Measurements from ENCODE around the gene FAM124B. TPM values are rescaled to one million over a fixed set of nuclear protein-coding genes. Genes with fewer than 3 reads are reported as not detected.
A peak's percentile ranks its signal among the peaks of the same experiment; 100 is the strongest.

The FAM124B gene
- total and polyA plus RNA-seq, 11 donors, result 0.34 to 5.1 (median 1.6) TPM

GRCh38 chr2:224404796-224405195 is 2.9 kb upstream of the FAM124B start:
- no peaks in the 10 kb centered on the region for H3K27me3 ChIP-seq
- ATAC-seq (no peak), DNase-seq (no peak)
- WGBS, 4 donors, result 74 to 85% (median 82%) methylated on average over 5 of the region's 5 CpGs
- no peak overlapping the region for H3K4me3 ChIP-seq
- H3K36me3 ChIP-seq, result no peaks in the 10 kb centered on the region
- H3K9me3 ChIP-seq, result no peaks in the 10 kb centered on the region
- no peak overlapping the region for H3K27ac ChIP-seq
- peaks cover 0 to 33% (median 8%) of the 10 kb centered on the region in 12 donors for H3K4me1 ChIP-seq
- TF ChIP-seq POLR2A (IDR thresholded peaks at IDR 0.05) (no peak), CTCF (IDR thresholded peaks at IDR 0.05) (no peak)
- intact Hi-C loops (cut with DNase I), result loop anchor here in 2 of 10 donors (5.0 kb wide), 2 partner anchors 37 to 38 kb away; no protein-coding TSS in a partner anchor

GRCh38 chr2:224403657-224404056 is 1.8 kb upstream of the FAM124B start:
- intact Hi-C loops (cut with DNase I), result loop anchor here in 1 of 10 donors (5.0 kb wide), 1 partner anchor 36 kb away; no protein-coding TSS in a partner anchor
- no peak overlapping the region for H3K27ac ChIP-seq
- H3K9me3 ChIP-seq, result no peaks in the 10 kb centered on the region
- ATAC-seq (no peak), DNase-seq (no peak)
- H3K4me3 ChIP-seq, result no peak overlapping the region
- no peak for TF ChIP-seq POLR2A (IDR thresholded peaks at IDR 0.05)
- no peak for TF ChIP-seq CTCF (IDR thresholded peaks at IDR 0.05)
- H3K36me3 ChIP-seq, result no peaks in the 10 kb centered on the region
- 92 to 98% (median 94%) methylated on average over 2 of the region's 2 CpGs for WGBS, 4 donors
- no peaks in the 10 kb centered on the region for H3K27me3 ChIP-seq
- peaks cover 0 to 33% (median 8%) of the 10 kb centered on the region in 12 donors for H3K4me1 ChIP-seq

GRCh38 chr2:224400886-224401632 is 848 bp downstream of the FAM124B start:
- no peaks in the 10 kb centered on the region for H3K9me3 ChIP-seq
- no peak for TF ChIP-seq POLR2A (IDR thresholded peaks at IDR 0.05)
- peak in 1 of 12 donors; percentile 10 for TF ChIP-seq CTCF (IDR thresholded peaks at IDR 0.05)
- peaks cover 0 to 24% (median 6%) of the 10 kb centered on the region in 12 donors for H3K4me1 ChIP-seq
- DNase-seq, result peak in 3 of 5 donors; percentile 22 to 40 (median 35)
- 52 to 61% (median 59%) methylated on average over 17 to 22 of the region's 22 CpGs for WGBS, 4 donors
- peak overlapping the region; percentile 25 to 87 (median 74) for H3K27ac ChIP-seq
- H3K36me3 ChIP-seq, result no peaks in the 10 kb centered on the region
- ATAC-seq, result peak; percentile 34 to 63 (median 52)
- H3K27me3 ChIP-seq, result no peaks in the 10 kb centered on the region
- intact Hi-C loops (cut with DNase I), result loop anchor here in 1 of 10 donors (5.0 kb wide), 1 partner anchor 34 kb away; no protein-coding TSS in a partner anchor
- H3K4me3 ChIP-seq, result peak overlapping the region; percentile 11 to 66 (median 52)

- Histone ChIP-seq H3K36me3 (no peaks in the 10 kb centered on the region), H3K4me1 (peaks cover 0 to 17% (median 6%) of the 10 kb centered on the region in 12 donors), H3K9me3 (no peaks in the 10 kb centered on the region), H3K4me3 (peak overlapping the region; percentile 11 to 66 (median 52)), H3K27me3 (no peaks in the 10 kb centered on the region), H3K27ac (peak overlapping the region in 3 of 12 donors; percentile 74 to 87 (median 74))
- intact Hi-C loops (cut with DNase I), result loop anchor here in 1 of 10 donors (5.0 kb wide), 1 partner anchor 33 kb away; no protein-coding TSS in a partner anchor
- WGBS, 4 donors, result 67 to 73% (median 69%) methylated on average over 8 of the region's 8 CpGs
- ATAC-seq (no peak), DNase-seq (no peak)
- no peak for TF ChIP-seq POLR2A (IDR thresholded peaks at IDR 0.05)
Observed at GRCh38 chr2:224400174-224400810, 1.6 kb downstream of the FAM124B start.

Measured in heart left ventricle (tissue), 16 donors.